Nephron (organoid): ENCODE data around the gene IMPACT.

Experiments
- H3K27ac Mint-ChIP-seq, 3 experiments: 2 replicates each; pipeline ENCODE4 v1.8.0; 2020; ENCODE audit warnings: mixed read lengths in 3 of 3, mild to moderate bottlenecking in 2 of 3, moderate library complexity in 1 of 3
- H3K27me3 Mint-ChIP-seq: 2 replicates; pipeline ENCODE4 v1.8.0; 2021; ENCODE audit warnings: low read depth, mild to moderate bottlenecking, moderate library complexity, mixed read lengths
- H3K36me3 Mint-ChIP-seq: 2 replicates; pipeline ENCODE4 v1.8.0; 2020; ENCODE audit warnings: low read depth, mixed read lengths
- H3K4me1 Mint-ChIP-seq: 2 replicates; pipeline ENCODE4 v1.8.0; 2020; ENCODE audit warnings: mixed read lengths
- H3K4me3 Mint-ChIP-seq, 3 experiments: 2 replicates each; pipeline ENCODE4 v1.8.0; 2020; ENCODE audit warnings: mild to moderate bottlenecking in 3 of 3, mixed read lengths in 3 of 3, moderate library complexity in 2 of 3
- H3K9me3 Mint-ChIP-seq: 2 replicates; pipeline ENCODE4 v1.8.0; 2020; ENCODE audit warnings: mixed read lengths
- CTCF ChIP-seq, 3 experiments: fragments of 200-600 bp; sonication (generic); IDR thresholded peaks; one replicate each; pipeline ENCODE4 v1.5.0; 2021; ENCODE audit warnings: antibody characterized with exemption in 3 of 3; ENCODE audit not compliant: unreplicated experiment in 3 of 3

Gene IMPACT

GRCh38 chr18:24427484-24427883 lies 1.0 kb downstream of the IMPACT start:
- peaks cover 16% of the 10 kb centered on the region for H3K36me3 Mint-ChIP-seq
- H3K27me3 Mint-ChIP-seq, result peaks cover 26% of the 10 kb centered on the region
- peaks cover 3% of the 10 kb centered on the region for H3K9me3 Mint-ChIP-seq
- H3K27ac Mint-ChIP-seq, result peak overlapping the region; percentile 98 to 100 (median 99)
- peaks cover 34% of the 10 kb centered on the region for H3K4me1 Mint-ChIP-seq
- TF ChIP-seq CTCF (IDR thresholded peaks at IDR 0.05; ENCODE audit: unreplicated experiment in 3 of 3), result no peak
- H3K4me3 Mint-ChIP-seq, result peak overlapping the region; percentile 95 to 97 (median 95)

GRCh38 chr18:24428709-24429108 lies 2.2 kb downstream of the IMPACT start:
- peak overlapping the region; percentile 70 to 97 (median 84) for H3K4me3 Mint-ChIP-seq
- H3K9me3 Mint-ChIP-seq, result peaks cover 3% of the 10 kb centered on the region
- peaks cover 19% of the 10 kb centered on the region for H3K27me3 Mint-ChIP-seq
- H3K4me1 Mint-ChIP-seq, result peaks cover 34% of the 10 kb centered on the region
- peak in 1 of 3 experiments; percentile 7 for TF ChIP-seq CTCF (IDR thresholded peaks at IDR 0.05; ENCODE audit: unreplicated experiment in 3 of 3)
- H3K36me3 Mint-ChIP-seq, result peaks cover 22% of the 10 kb centered on the region
- H3K27ac Mint-ChIP-seq, result peak overlapping the region; percentile 63 to 98 (median 72)

- peaks cover 16% of the 10 kb centered on the region for H3K27me3 Mint-ChIP-seq
- peak overlapping the region; percentile 1 to 49 (median 19) for H3K4me3 Mint-ChIP-seq
- peaks cover 26% of the 10 kb centered on the region for H3K36me3 Mint-ChIP-seq
- peaks cover 34% of the 10 kb centered on the region for H3K4me1 Mint-ChIP-seq
- no peak for TF ChIP-seq CTCF (IDR thresholded peaks at IDR 0.05; ENCODE audit: unreplicated experiment in 3 of 3)
- peaks cover 3% of the 10 kb centered on the region for H3K9me3 Mint-ChIP-seq
- H3K27ac Mint-ChIP-seq, result no peak overlapping the region
Measured at GRCh38 chr18:24429188-24429587, 2.7 kb downstream of the IMPACT start.

GRCh38 chr18:24432618-24433017 lies 6.1 kb downstream of the IMPACT start:
- Mint-ChIP-seq H3K27ac (no peak overlapping the region), H3K36me3 (peaks cover 44% of the 10 kb centered on the region), H3K9me3 (no peaks in the 10 kb centered on the region), H3K27me3 (no peaks in the 10 kb centered on the region), H3K4me3 (no peak overlapping the region), H3K4me1 (peaks cover 17% of the 10 kb centered on the region)
- no peak for TF ChIP-seq CTCF (IDR thresholded peaks at IDR 0.05; ENCODE audit: unreplicated experiment in 3 of 3)

GRCh38 chr18:24436939-24437338 lies 10.5 kb downstream of the IMPACT start:
- Mint-ChIP-seq H3K4me1 (no peaks in the 10 kb centered on the region), H3K27ac (peak overlapping the region in 1 of 3 experiments; percentile 8), H3K27me3 (no peaks in the 10 kb centered on the region), H3K36me3 (peaks cover 66% of the 10 kb centered on the region), H3K4me3 (no peak overlapping the region), H3K9me3 (no peaks in the 10 kb centered on the region)
- TF ChIP-seq CTCF (IDR thresholded peaks at IDR 0.05; ENCODE audit: unreplicated experiment in 3 of 3), result no peak

GRCh38 chr18:24443870-24444269 lies 17.4 kb downstream of the IMPACT start:
- Mint-ChIP-seq H3K4me1 (no peaks in the 10 kb centered on the region), H3K36me3 (peaks cover 78% of the 10 kb centered on the region), H3K4me3 (no peak overlapping the region), H3K27ac (no peak overlapping the region), H3K27me3 (no peaks in the 10 kb centered on the region), H3K9me3 (no peaks in the 10 kb centered on the region)
- TF ChIP-seq CTCF (IDR thresholded peaks at IDR 0.05; ENCODE audit: unreplicated experiment in 3 of 3), result no peak
